HG03342 (cell line): ENCODE data around the gene AHDC1.
"Not testable (repeated sequence)": the region's sequence is repeated elsewhere in the genome, so short reads cannot be mapped to it uniquely, and the experiment has no call there.

Experiments used
- ATAC-seq: cut with Tn5 transposase; IDR thresholded peaks from one replicate; pipeline ENCODE4 v1.9.1; 2021; ENCODE audit warnings: mild to moderate bottlenecking, moderate library complexity; ENCODE audit not compliant: unreplicated experiment

The AHDC1 gene

GRCh38 chr1:27554759-27555699 is 48.9 kb downstream of the AHDC1 start:
- no peak for ATAC-seq

GRCh38 chr1:27554293-27554692 is 49.7 kb downstream of the AHDC1 start:
- no peak for ATAC-seq

GRCh38 chr1:27553823-27554222 is 50.1 kb downstream of the AHDC1 start:
- not testable (repeated sequence) for ATAC-seq

GRCh38 chr1:27552911-27553420 is 51.0 kb downstream of the AHDC1 start:
- no peak for ATAC-seq

- ATAC-seq = no peak
Observed at GRCh38 chr1:27551953-27552312, 52.0 kb downstream of the AHDC1 start.

- no peak for ATAC-seq
Observed at GRCh38 chr1:27551170-27551952, 52.6 kb downstream of the AHDC1 start.

GRCh38 chr1:27550510-27551169 is 53.3 kb downstream of the AHDC1 start:
- ATAC-seq = no peak

- ATAC-seq = no peak
Observed at GRCh38 chr1:27549807-27550408, 54.0 kb downstream of the AHDC1 start.

GRCh38 chr1:27548858-27549719 is 54.9 kb downstream of the AHDC1 start:
- no peak for ATAC-seq

GRCh38 chr1:27548136-27548853 is 55.6 kb downstream of the AHDC1 start:
- no peak for ATAC-seq

- ATAC-seq = no peak
Observed at GRCh38 chr1:27547220-27548116, 56.5 kb downstream of the AHDC1 start.

GRCh38 chr1:27545876-27546275 is 58.1 kb downstream of the AHDC1 start:
- ATAC-seq = no peak

- no peak for ATAC-seq
Observed at GRCh38 chr1:27545271-27545670, 58.7 kb downstream of the AHDC1 start.

- ATAC-seq = no peak
Observed at GRCh38 chr1:27544834-27545233, 59.1 kb downstream of the AHDC1 start.

- ATAC-seq = no peak
Observed at GRCh38 chr1:27543284-27543683, 60.7 kb downstream of the AHDC1 start.

GRCh38 chr1:27542463-27543273 is 61.3 kb downstream of the AHDC1 start:
- ATAC-seq = no peak
